IPS DF 4.7 (cell line): Measurements from ENCODE around the gene PRLR.
"Not testable (repeated sequence)": the region's sequence is repeated elsewhere in the genome, so short reads cannot be mapped to it uniquely, and the experiment has no call there.

ENCODE experiments used
- DNase-seq: peaks from one replicate; pipeline ENCODE4 v3.0.0-alpha.2; 2013; ENCODE audit warnings: low spot score; ENCODE audit errors: extremely low read depth

PRLR gene

DNA sequence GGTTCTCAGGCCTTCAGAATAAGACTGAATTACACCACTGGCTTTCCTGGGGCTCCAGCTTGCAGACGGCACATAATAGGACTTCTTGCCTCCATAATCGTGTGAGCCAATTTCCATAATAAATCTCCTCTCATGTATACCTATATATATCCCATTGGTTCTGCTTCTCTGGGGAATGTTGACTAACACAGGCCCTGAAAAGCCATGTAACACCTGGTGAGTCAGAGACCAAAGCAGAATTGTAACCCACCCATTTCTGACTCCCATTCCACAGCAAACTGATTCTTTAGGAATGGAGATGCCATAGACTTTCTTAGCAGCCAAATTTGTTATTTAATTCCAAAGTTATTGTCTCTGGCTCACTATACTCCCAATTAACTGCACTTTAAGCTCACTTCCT, 97.1 kb downstream of the PRLR start:
- DNase-seq = no peak

DNA sequence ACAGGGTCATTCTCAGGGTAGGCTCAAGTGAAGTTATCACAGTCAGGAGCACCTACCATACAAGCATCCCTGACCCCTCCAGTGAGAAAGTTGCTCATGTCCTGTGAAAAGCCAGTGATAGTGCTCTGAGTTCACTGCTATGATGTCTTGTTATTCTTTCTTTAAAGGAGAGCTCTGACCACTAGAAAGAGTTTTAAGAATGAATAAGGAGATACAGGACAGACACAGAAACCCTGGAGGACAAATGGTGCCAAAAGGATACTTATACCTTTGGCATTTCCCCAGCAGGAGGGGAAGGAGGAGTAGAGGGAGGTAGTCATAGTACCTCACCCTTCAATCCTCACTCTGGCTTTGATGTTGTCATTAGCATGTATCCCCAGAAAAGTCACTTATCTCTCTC, 98.6 kb downstream of the PRLR start:
- no peak for DNase-seq

GRCh38 chr5:35129921-35130485, 100.3 kb downstream of the PRLR start:
- DNase-seq = no peak

- no peak for DNase-seq
Measured at GRCh38 chr5:35129276-35129675, 101.0 kb downstream of the PRLR start.

GRCh38 chr5:35127006-35127405, 103.3 kb downstream of the PRLR start:
- no peak for DNase-seq

DNA sequence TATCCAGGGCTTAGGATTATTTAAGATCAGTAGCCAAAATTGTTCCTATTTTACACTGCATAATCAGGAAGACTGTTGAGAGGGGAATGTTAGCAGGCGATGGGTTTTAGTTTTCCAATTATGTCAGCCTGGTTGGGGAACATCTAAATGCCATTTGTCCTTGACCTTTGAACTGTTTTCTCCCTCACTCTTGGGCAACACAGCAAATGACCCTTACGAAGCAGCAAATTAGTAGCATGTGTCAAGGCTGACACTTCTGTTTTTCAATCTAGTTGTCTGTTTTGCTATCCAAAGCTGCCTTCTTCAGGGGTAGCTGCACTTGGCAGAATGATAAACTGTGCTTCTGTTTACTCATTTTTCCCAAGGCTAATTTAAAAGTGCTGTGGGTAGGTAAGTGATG, 104.5 kb downstream of the PRLR start:
- no peak for DNase-seq

GRCh38 chr5:35124932-35125331, 105.4 kb downstream of the PRLR start:
- no peak for DNase-seq

- no peak for DNase-seq
Measured at GRCh38 chr5:35122819-35123218, 107.5 kb downstream of the PRLR start.

GRCh38 chr5:35120715-35121114, 109.6 kb downstream of the PRLR start:
- DNase-seq = no peak

- no peak for DNase-seq
Measured at GRCh38 chr5:35117967-35118366, 112.3 kb downstream of the PRLR start.

- no peak for DNase-seq
Measured at GRCh38 chr5:35115920-35116319, 114.4 kb downstream of the PRLR start.

DNA sequence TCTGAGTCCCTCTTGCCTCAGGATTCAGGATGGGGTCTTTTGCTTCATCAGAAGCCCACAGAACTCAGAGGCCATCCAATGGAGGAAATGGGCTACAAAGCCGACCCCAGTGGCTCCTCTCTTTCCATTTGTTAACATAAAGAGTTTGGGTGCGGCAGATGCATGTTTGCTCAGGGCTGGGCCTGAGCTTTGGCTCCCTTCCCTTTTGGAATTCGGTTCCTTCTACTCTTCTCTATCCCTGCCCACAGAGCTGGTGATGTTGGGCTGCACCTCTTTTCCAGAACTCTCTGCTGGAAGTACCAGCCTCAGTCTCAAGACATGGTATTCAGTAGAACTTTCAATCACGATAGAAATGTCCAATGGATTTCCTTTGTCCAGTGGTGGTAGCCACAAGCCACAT, 115.6 kb downstream of the PRLR start:
- DNase-seq = no peak

GRCh38 chr5:35112300-35112699, 118.0 kb downstream of the PRLR start:
- DNase-seq = no peak

- not testable (repeated sequence) for DNase-seq
Measured at GRCh38 chr5:35104550-35104949, 125.7 kb downstream of the PRLR start.

DNA sequence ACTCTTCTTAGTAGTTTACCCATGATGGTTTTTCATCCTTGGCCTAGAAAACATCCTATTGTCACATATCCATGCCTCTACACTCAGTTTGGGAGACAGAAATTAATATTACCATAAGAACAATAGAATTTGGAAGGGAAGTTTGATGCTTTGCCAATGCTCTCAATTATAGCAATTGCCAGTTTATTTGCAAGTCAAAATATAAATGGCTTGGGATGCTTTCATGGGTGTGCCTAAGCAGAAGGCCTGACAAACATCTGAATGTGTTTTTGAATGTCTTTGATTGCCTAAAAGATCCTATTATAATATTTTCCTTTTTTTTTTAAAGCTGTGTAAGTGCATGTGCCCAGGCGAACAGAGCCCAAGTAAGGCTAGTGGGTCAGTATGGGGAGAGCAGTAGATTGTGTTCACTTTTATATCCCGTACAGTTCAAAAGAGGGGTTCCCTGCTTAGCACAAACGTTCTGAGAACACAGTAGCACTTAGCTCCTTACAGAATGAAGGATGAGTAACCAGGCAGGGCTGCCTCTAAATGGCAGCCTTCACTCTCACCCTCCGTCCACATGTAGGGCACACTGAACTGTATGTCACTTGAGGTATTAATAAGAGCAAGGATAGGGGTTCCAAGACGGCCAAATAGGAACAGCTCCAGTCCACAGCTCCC, 126.5 kb downstream of the PRLR start:
- DNase-seq = no peak

DNA sequence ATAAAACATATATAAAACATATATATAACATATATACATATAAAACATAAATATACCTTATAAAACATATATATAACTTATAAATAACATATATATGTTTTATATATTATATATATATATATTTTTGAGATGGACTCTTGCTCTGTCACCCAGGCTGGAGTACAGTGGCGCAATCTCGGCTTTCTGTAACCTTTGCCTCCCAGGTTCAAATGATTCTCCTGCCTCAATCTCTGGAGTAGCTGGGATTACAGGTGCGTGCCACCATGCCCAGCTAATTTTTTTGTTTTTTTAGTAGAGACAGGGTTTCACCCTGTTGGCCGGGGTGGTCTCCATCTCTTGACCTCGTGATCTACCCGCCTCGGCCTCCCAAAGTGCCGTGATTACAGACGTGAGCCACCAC, 128.6 kb downstream of the PRLR start:
- DNase-seq = not testable (repeated sequence)

GRCh38 chr5:35101016-35101415, 129.3 kb downstream of the PRLR start:
- no peak for DNase-seq

- DNase-seq = no peak
Measured at GRCh38 chr5:35098214-35098613, 132.1 kb downstream of the PRLR start.

GRCh38 chr5:35096932-35097331, 133.4 kb downstream of the PRLR start:
- DNase-seq = no peak

DNA sequence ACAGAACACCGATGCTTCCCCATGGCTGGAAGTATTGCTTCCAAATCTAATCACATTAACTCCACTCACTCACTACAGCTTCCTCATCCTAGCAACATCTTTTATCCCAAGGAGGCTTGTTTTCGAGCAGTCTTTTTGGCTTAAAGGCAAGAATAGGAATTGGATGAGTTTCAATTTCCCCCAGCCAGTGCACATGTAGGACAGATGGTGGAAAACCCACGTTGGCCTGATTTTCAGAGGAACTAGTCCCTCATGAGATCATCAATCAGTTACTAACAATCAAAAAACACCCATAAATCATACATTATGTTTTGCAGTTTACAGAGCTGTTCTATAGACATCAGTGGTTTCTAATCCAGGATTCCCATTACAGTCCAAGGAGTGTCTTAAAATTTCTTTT, 134.1 kb downstream of the PRLR start:
- no peak for DNase-seq

DNA sequence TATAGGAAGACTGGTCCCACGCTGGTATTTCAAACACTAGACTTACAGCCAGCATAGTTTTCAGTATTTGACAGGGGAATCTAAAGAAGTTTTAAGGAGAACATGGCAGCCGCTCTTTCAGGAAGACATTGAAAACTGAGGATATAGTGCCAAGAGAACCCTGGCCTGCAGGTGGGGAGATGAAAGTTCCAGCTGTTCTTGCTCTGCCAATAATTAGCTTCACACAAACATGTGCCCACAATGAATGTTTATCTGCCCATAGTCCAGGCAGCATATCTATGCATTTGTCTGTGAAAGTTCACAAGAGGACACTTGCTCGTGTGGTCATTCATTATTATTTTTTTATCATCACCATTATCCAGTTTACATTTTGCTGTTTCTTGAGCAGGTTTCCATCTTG, 134.9 kb downstream of the PRLR start:
- no peak for DNase-seq

DNA sequence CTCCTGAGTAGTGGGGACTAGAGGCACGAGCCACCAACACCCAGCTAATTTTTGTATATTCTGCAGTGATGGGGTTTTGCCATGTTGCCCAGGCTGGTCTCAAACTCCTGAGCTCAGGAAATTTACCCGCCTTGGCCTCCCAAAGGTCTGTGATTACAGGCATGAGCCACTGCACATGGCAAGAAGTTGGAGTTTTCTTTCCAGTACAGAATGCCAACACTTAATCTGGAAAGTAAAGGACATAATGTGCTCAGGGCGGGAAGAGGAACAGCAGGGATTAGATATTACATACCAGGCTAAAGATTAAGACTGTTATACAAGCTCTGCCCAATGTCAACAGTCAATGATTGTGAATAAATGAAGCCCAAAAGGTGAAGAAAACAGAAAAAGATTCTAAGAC, 135.3 kb downstream of the PRLR start:
- DNase-seq = no peak

DNA sequence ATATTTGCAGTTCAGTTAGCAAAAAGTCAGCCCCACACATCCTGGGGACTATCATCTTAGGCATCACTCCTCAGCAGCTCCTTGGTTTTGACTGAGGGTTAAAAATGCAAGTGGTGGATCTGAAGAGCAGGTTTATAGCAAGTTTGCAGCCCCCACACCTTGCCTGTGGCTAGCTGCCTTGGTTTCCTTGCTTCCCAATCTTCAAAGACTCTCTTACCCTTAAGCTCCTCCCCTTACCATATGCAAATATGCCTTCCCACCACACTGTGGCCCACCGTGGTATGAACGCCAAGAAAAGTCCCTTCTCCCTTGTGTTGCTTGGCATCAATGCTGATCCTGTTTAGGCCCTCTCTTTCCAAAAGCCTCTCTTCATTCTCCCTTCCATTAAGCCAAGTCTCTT, 137.6 kb downstream of the PRLR start:
- no peak for DNase-seq

GRCh38 chr5:35091704-35092103, 138.6 kb downstream of the PRLR start:
- DNase-seq = no peak
